NCI-H345 (cell line): ENCODE results near the gene KIF26A.

Experiments used
- DNase-seq: peaks from one replicate; lab custom pipeline; 2025; lab: John Stamatoyannopoulos, UW

The KIF26A gene

DNA sequence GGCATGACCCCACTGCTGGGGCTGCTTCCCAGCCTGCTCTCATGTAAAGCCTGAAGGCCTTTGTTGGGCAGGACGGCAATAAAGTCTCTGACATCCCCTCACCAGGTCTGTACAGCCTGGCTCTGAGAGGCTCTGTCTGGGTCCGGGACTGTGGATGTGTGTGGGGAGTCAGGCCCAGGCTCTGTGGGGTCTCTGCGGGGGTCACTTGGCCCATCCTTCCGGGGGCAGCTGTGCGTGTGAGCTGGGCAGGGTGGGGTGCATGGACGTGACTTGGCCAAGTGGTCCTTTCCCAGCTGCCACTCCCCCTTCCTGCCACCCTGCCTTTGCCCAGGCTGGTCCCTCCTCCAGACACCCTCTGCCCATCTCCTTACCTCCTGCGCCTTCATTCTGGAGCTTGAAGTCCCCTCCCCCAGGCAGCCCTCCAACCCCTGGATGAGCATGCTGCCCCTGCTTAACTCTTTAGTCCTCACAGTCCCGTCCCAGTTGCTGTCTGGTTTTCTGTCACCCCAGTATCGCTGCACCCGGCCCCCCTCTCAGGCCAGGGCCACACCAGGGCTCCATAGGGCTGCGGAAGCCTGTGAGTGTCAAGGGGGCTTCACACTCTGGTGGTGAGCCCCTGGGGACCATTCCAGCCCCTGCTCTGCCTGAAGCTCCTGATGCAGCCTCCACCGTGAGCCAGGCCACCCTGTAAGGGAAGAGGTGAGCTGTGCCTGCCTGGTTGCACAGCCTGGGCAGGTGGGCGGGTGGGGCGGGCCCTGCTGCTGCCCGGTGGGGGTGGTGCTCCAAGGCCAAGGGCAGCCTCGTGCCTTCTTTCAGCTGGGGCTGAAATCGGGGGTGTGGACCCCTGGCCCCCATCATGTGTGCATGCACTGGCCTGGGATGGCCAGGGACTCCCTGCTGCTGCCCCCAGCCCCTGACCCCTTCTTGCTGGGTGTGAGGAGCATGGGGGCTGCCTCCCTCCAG, 25.5 kb upstream of the KIF26A start:
- DNase-seq = no peak

DNA sequence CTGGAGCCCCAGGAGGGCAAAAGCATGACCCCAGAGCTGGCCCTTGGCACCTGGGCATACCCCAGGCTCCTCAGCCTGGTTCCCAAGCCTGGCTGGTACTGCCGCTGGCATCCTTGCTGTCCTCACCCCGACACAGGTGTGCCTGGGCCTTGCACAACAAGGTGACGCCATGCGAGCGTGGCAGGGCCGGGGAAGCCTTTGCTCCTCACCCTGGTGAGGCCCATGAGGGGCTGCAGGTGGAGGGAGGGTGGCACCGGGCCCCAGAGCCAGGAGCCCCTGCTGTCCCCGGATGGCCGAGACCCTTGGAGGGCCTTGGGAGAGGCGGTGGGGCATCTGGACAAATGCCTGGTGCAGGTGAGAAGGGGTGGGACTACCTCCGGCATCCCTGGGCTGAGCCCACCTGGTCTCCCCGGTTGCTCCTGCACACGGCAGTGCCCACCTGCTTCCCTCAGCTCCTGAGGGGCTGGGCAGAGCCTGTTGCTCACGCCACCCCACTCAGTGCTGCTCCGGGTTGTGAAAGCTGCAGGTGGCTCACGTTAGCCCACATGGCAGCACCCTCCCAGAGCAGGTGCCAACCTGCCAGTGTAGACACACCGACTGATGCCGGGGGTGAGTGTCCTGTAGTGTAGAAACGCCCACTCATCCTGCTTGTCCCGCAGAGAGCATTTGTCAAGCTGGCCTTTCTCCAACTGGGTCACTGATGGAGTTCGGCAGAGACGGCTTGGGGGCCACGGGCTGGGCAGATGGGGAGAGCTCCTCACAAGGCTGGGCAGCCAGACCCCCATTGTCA, 24.6 kb upstream of the KIF26A start:
- DNase-seq = no peak

DNA sequence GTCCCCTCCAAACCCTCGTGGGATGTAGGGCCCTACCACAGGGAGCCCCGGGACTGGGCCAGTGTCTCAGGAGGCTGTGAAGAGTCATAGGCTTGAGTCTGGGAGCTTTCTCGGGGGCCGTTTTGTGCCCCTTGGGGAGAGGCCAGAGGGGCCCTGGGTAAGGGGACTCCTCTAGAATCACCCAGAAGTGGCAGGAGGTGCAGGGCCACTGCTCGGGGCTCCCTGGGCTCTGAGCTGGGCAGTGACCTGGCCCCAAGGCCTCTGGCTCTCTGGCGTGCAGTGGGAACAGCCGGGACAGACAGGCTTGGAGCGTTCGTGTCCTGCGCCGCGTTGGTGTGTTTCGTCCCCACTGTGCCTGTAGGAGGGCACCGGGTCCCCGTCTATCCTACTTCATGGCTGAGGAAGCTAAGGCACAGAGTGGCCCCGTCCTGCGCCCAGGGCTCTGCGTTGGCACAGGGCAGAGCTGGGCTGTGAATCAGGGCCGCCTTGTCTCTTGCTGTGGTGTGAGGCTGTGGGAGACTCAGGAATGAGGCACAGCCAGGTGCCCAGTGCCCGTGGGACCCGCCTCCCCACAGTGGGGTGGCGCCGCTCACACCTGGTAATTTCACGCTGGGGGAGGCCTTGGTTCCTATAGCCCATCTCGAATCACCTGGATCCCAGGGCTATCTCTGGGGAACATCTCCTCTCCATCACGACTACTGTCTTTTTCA, 23.8 kb upstream of the KIF26A start:
- no peak for DNase-seq

DNA sequence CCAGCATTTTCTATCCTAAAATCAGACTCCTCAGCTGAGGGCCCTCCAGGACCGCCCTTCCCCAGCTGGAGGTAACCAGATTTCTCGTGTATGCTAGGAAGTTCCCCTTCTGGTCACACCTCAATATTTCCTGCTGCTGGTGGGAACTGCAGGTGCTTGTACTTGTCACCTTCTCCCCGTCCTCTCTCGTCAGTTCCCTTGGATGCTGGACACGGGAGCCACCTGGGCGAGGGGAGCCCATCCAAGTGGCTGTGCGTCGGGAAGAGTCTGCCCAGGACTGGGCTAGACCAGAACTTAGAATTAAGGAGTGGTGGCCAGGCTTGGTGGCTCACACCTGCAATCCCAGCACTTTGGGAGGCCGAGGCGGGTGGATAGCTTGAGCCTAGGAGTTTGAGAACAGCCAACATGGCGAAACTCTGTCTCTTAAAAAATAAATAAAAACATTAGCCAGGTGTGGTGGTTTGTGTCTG, 23.2 kb upstream of the KIF26A start:
- no peak for DNase-seq

DNA sequence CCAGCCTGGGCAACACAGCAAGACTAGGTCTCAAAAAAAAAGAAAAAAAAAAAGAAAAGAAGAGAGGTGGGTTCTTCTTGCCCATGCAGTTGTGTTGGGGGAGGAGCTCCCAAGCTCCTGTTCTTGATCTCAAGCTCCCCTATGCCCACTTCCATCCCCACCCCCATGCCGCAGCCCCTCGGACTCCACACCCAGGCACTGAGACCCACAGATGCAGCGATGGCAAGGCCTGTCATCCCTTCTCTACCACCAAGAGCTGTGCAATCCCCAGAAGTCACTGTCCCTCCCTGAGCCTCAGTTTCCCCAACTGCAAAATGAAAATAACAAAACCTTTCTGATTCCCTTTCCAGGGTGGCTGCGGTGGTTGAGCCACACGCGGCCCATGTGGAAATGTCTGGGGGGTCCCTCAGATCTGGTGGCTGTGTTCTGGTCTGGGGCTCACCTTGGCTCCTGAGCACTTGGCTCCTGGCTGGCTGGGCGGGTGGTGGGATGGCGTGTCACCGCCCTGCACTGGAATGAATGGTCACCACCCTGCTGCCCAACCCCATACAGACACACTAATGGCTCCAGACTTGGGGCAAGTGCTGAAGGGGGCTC, 22.6 kb upstream of the KIF26A start:
- no peak for DNase-seq

DNA sequence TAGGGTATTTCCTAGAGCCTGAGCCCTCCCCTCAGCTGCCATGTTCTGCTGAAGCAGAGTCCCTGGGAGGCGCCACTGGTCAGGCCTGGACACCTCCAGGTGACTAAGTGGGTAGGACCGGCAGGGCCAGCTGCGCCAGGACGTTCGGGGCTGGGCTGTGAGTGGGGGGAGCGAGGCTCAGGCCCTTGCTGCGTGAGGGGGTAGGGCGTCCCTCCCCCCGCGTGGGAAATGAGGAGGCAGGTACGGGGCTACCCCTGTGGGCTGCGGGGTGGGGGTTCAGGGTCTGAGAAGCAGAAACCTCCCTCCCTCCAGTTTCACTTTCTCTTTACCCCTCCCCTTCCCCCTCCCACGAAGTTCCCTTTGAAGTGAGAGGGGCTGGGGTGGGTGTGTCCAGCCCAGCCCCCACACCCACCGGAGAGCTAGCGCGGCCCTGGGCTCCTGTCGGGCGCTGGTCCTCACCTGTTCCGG, 22.1 kb upstream of the KIF26A start:
- DNase-seq = no peak

DNA sequence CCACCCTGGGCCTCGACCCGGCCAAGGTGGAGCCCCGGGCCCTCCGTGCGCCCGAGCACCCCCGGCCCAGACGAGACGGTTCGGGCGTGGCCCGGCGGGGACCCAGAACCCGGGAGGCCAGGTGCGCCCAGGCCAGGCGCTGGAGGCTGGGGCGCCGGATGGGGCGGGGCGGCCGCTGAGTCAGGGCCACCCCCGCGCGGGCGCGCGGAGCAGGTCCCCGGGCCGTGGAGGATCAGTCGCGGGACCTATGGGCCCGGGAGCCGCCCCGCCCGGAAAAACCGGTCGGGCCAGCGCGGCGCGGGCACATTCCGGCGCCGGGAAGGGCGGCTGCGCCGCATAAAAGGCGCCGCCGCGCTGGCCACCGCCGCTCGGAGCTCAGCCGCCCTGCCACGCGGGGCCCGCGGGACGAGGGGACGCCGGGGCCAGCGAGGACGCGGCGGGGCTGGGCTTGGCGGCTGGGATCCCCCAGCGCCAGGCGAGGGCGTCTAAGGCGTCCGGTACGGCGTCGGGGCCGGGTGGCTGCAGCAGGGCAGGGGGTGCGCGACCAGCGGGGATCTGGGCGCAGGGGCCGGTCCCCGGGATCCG, 21.5 kb upstream of the KIF26A start:
- DNase-seq = no peak

DNA sequence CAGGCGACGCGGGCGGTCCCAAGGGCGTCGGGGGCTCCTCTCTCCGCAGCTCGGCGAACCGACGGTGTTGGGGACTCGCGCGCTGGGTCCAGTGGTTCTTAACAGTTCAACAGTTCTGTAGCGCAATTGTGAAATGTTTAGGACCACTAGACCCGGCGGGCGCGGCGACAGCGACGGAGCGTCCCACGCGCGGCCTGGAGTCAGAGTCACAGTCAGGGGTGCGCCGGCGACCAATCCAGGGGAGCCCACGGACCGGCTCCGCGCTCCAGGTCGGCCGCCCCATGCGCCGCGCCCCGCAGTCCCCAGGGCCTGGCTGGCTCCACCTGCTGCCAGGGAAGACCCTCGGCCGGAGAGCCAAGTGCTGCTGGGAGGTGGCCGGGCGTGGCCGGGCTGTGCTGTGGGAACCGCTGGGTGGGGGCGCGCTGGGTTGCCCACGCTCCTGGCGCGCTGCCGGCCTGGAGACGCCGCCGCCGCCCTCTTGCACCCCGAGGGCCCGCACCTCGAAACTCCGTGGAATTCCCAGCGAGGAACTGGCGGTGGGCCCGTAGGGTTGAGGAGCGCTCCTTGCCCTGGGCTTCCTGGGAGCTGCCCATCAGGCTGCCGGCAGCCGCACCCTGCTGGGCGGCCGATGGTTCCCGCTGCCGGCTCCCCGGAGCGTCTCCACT, 20.9 kb upstream of the KIF26A start:
- peak; percentile 21 for DNase-seq

DNA sequence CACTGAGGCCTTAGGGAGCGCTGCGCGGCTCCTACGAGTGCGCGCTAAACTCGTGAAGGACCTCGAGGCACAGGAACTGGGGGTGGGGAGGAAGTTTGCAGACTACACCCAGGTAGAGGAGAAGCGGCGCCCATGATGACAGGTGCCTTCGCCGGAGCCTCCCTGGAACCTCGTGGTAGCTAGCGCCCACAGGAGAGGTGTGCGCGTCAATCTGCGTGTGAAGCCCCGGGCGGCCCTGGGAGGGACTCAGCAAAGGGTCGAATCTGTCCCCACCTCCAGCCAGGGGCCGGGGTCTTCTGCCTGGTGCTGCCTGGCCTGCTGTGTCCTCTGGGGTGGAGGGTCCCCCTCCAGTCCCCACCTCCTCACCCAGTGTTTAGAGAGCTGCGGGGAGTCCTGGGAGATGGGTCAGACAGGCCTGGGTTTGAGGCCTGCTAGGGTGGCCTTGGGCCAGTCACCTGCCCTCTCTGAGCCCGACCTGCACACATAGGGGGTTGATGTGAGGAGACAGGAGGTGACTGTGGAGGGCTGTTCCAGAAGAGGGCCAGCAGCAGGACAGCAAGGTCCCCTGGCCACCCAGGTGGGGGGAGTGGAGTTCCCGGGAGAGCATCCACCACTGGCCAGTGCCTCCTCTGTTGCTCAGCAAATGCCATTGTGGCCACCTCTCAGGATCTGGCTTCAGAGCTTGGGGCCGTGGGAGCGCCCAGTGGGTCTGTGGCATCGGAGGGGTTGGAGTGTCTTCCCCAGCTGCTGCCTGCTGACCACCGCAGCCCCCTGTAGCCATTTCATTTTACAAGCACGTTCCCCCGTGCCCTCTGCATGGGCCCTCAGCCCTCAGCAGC, 20.2 kb upstream of the KIF26A start:
- DNase-seq = no peak

DNA sequence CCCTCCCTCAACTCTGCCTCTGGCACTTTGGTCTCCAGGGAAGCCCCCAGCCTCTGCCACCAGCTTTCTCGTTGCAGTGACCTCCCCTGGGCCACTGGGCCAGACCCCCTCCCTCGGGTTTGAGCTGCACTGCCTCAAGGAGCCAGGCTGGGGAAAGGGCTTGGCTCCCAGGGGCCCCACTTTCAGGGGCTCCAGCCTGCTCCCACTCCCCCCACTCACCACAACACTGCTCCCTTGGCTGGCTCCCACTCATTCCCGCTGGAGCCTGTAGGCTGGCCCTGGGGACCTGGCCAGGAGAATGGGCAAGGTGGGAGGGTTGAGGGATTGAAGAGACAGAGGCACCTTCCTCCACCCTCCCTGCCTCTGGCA, 19.3 kb upstream of the KIF26A start:
- DNase-seq = no peak

DNA sequence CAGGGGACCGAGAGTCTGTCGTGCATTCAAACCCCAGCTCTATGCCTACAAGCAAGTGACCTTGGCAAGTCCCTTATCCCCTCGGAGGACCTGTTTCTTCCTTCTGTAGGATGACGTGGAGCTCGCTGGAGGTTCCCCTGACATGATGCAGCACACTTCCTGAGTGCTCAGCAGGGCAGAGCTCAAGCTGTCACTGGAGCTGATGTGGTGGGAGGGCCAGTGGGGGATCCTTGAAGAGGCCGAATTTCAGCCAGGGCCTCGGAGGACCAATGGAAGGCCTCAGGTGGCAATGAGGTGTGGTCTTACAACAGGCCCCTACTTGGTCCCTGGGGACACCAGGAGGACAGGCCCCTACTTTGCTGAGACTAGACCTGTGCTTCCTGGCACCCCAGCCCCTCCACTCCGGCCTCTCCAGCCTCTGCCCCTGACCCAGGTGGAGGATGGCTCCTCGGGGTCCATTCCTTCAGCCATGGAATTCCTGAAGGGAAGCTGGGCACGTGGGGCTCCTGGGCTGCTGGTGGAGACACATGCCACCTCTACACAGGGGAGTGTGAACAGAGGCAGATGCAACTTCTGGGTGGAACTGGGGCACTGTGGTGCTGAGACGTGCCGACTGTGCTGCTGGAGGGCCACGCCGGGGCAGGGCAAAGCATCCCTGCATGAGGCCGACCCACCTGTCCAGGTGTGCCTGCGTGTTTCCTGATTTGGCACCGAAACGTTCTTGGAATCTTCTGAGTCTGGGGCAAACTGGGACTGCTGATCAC, 18.7 kb upstream of the KIF26A start:
- DNase-seq = no peak

DNA sequence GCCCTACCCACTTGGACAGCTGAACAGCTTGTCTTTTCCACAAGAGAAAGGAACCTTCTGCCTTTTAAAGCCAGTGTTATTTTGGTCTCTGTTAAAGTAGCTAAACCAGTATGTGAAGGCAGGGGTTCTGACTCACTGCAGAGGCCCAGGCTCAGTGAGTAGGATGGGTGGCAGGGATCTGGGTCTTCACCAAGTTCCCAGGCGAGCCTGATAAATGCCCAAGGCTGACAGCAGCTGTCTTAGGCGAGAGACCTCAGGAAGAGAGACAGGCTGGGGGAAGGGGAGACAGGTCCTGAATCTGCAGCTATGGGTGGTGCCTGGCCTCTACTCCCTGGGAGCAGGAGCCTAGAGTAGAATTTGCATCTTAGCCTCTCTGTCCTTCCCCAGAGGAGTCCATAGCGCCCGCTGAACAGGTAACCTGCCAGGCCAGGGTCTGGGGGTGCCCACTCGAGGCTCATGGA, 18.1 kb upstream of the KIF26A start:
- DNase-seq = no peak

DNA sequence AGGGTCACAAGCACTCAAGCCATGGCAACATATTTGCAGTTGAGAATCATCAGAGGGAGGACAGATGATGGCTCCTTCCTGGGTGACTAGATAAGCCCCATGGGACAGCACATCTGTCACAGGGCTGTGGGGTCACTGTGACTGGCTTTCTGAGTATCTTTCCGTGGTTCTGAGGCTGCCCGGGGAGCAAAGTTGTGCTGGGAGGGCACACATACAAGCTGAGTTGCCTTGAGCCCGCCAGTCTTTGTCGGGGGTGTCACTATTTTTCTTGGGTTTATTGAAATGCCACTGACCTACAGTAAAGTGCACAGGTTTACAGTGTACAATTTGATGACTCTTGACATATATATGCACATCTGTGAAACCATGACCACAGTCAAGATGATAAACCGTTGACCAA, 17.2 kb upstream of the KIF26A start:
- DNase-seq = no peak

DNA sequence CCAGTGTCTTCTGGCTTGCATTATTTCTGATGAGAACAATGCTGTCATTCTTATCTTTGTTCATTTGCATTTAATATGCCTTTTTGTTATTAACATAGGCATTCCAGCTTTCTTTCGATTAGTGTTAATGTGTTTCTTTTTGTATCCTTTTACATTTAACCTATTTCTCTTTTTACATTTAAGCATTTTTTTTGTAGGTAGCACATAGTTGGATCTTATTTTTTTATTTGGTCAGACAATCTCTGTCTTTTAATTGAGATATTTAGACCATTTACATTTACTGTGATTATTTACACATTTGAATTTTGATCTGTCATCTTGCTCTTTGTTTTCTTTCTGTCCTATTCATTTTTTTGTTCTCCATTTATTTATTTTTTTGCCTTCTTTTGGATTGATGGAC, 14.5 kb upstream of the KIF26A start:
- DNase-seq = no peak

DNA sequence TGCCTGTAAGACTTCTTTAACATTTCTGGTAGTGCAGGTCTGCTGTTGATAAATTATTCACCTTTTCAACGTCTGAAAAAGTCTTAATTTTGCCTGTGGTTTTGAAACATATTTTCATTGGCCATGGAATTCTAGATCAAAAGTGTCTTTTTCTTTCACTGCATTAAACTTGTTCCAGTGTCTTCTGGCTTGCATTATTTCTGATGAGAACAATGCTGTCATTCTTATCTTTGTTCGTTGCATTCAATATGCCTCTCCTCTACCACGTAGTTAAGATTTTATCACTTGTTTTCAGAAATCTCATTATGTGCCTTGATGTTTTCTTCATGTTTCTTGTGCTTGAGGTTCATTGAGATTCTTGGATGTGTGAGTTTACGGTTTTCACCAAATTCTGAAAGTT, 13.4 kb upstream of the KIF26A start:
- no peak for DNase-seq

DNA sequence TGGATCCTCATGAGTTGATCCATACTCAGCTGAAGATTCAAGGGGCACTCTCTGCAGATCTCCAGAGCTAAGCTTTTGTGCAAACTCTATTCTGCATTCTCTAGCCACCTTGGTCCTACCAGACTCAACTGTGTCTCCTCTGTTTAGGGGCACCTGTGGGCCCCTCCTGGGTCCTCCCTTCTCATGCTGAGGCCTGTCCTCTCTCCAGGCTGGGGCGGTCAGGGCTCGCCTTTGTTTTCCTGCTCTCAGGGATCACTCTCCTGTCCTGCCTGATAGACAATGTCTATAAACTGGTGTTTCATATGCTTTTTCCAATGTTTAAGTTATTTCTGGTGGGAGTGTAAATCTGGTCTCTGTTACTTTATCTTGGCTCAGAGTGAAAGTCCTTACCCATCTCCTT, 11.6 kb upstream of the KIF26A start:
- DNase-seq = no peak

DNA sequence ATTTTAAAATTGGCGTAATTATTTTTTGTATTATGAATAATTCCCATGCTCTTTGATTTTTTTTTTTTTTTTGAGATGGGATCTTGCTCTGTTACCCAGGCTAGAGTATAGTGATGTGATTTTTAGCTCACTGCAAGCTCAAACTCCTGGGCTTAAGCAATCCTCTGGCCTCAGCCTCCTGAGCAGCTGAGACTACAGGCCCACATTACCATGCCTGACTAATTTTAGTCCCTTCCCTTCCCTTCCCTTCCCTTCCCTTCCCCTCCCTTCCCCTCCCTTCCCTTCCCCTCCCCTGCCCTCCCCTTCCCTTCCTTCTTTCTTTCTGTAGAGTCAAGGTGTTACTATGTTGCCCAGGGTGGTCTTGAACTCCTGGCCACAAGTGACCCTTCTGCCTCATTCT, 9.4 kb upstream of the KIF26A start:
- DNase-seq = no peak

DNA sequence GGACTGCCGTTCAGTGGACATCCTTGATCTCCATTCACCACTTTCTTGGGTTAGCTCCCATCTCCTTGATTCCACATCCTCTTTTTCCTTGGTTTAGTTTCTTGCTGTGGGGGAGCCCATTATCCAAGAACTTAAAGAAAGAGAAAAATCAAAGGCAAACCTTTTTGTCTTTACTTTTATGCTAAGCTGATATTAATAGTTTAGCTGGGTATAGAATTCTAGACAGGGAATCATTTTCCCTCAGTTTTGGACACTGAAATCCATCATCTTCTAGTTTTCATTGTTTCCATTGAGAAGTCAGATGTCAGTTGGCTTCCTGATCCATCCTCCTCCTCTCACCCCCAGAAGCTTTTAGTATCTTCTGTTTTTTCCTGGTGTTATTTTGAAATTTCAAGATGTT, 8.8 kb upstream of the KIF26A start:
- no peak for DNase-seq

DNA sequence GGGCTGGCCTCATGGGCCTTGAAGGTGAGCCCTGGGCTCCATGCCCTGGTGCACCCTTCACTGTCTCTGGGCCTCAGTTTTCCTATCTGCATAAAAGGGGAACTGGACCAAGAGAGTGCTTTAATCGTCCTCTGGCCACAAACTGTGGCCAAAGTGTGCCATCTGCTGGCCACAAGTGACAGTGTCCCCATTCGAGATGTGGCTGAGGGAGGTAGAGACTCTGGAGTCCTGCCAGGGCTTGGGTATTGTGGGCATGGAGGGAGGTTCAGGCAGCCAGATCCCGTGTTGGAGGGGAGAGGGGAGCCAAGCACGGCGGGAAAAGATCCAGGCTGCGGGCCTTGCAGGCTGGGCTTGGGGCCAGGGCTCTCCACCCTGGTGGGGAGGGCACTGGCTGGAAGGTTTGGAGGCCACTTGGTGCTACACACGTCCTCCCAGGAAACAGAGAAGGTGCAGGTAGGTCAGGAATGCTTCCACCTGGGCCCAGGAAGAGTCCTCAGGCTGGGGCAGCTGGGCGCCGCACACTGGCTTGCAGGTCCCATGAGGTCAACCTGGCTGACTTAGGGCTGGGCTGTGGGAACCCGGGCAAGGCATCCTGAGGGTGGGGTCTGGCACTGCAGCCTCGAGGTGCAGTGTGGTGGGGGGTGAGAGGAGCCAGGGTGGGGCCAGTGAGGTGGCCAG, 7.3 kb upstream of the KIF26A start:
- DNase-seq = peak; percentile 89
